ENCODE measurements around the gene NOP53.
"Not testable (repeated sequence)": the region's sequence is repeated elsewhere in the genome, so short reads cannot be mapped to it uniquely, and the experiment has no call there.

NOP53 gene

GRCh38 chr19:47755065-47755761, 9.9 kb downstream of the NOP53 start:
- DNase-seq: no peak

GRCh38 chr19:47755762-47756626, 10.6 kb downstream of the NOP53 start:
- DNase-seq: no peak

GRCh38 chr19:47756627-47756929, 11.2 kb downstream of the NOP53 start:
- no peak for DNase-seq

GRCh38 chr19:47756953-47757608, 11.7 kb downstream of the NOP53 start:
- DNase-seq: no peak

GRCh38 chr19:47757617-47758442, 12.5 kb downstream of the NOP53 start:
- no peak for DNase-seq

- no peak for DNase-seq
Measured at GRCh38 chr19:47758443-47758804, 13.1 kb downstream of the NOP53 start.

GRCh38 chr19:47760632-47760999, 15.3 kb downstream of the NOP53 start:
- DNase-seq: no peak

GRCh38 chr19:47761566-47761965, 16.2 kb downstream of the NOP53 start:
- DNase-seq: no peak

GRCh38 chr19:47762151-47762550, 16.8 kb downstream of the NOP53 start:
- DNase-seq: no peak

- no peak for DNase-seq
Measured at GRCh38 chr19:47762615-47763308, 17.4 kb downstream of the NOP53 start.

GRCh38 chr19:47764705-47765104, 19.4 kb downstream of the NOP53 start:
- not testable (repeated sequence) for DNase-seq

GRCh38 chr19:47765523-47766358, 20.4 kb downstream of the NOP53 start:
- DNase-seq: peak; percentile 40

- DNase-seq: no peak
Measured at GRCh38 chr19:47766359-47766620, 20.9 kb downstream of the NOP53 start.

GRCh38 chr19:47766670-47767069, 21.3 kb downstream of the NOP53 start:
- DNase-seq: no peak

- no peak for DNase-seq
Measured at GRCh38 chr19:47767349-47767748, 22.0 kb downstream of the NOP53 start.

GRCh38 chr19:47768604-47769003, 23.3 kb downstream of the NOP53 start:
- DNase-seq: no peak

GRCh38 chr19:47769534-47769933, 24.2 kb downstream of the NOP53 start:
- DNase-seq: no peak

- DNase-seq: not testable (repeated sequence)
Measured at GRCh38 chr19:47771291-47771690, 25.9 kb downstream of the NOP53 start.

GRCh38 chr19:47776568-47776967, 31.2 kb downstream of the NOP53 start:
- DNase-seq: no peak

- DNase-seq: not testable (repeated sequence)
Measured at GRCh38 chr19:47777245-47778048, 32.1 kb downstream of the NOP53 start.

Measured in T-helper 9 cell (primary cell).